Panc1 (cell line): ENCODE data around the gene CNOT4. TPM values are rescaled to one million over a fixed set of nuclear protein-coding genes. Genes with fewer than 3 reads are reported as not detected.

Experiments
- ATAC-seq: fragments of 200-7000 bp; cut with Tn5 transposase; 2 replicates; pipeline ENCODE4 v1.9.1; 2020; ENCODE audit warnings: mild to moderate bottlenecking, moderate library complexity
- BruUV-seq: library from RNA; stranded (reverse); fragments of 400-500 nt; replicated peaks from 2 replicates; lab custom pipeline; 2021; lab: Mats Ljungman, UMichigan
- CTCF ChIA-PET: fragments of 300-600 bp; sonication (Branson Sonifier 250); formaldehyde crosslinking; loops from one replicate; lab custom pipeline; 2022; ENCODE audit warnings: antibody characterized with exemption; lab: Charles Lee
- POLR2A ChIA-PET: fragments of 300-600 bp; sonication (Branson Sonifier 250); formaldehyde crosslinking; loops from one replicate; lab custom pipeline; 2022; ENCODE audit warnings: antibody characterized with exemption; lab: Charles Lee
- DNase-seq: peaks from one replicate; pipeline ENCODE4 v3.0.0-alpha.2; 2010; ENCODE audit warnings: low read depth, low spot score
- H3K27ac ChIP-seq: 2 replicates; pipeline ENCODE4 v1.5.1; 2011; ENCODE audit warnings: mild to moderate bottlenecking, low read length, inconsistent platforms
- H3K27me3 ChIP-seq: fragments of 200-500 bp; sonication (Bioruptor generic); 2 replicates; pipeline ENCODE4 v1.6.0; 2014; ENCODE audit warnings: low read length, inconsistent platforms; ENCODE audit not compliant: control insufficient read depth, insufficient read depth
- H3K36me3 ChIP-seq: fragments of 200-500 bp; sonication (Bioruptor generic); 2 replicates; pipeline ENCODE4 v1.5.1; 2014; ENCODE audit warnings: inconsistent platforms, mild to moderate bottlenecking, low read length, moderate library complexity; ENCODE audit not compliant: control insufficient read depth, insufficient read depth
- H3K4me1 ChIP-seq: 2 replicates; pipeline ENCODE4 v1.5.1; 2011; ENCODE audit warnings: inconsistent platforms, mild to moderate bottlenecking, low read length, moderate library complexity; ENCODE audit not compliant: control insufficient read depth, insufficient read depth
- H3K4me3 ChIP-seq, 2 experiments: 2 replicates each; pipeline ENCODE4 v1.5.1; 2011 to 2012; ENCODE audit warnings: low read depth in 2 of 2, low read length in 2 of 2, mild to moderate bottlenecking in 2 of 2, inconsistent platforms in 1 of 2, moderate library complexity in 1 of 2
- H3K9me3 ChIP-seq: fragments of 200-500 bp; sonication (Bioruptor generic); 2 replicates; pipeline ENCODE4 v1.5.1; 2014; ENCODE audit warnings: low read depth, mild to moderate bottlenecking, inconsistent platforms, low read length, moderate library complexity; ENCODE audit not compliant: control insufficient read depth, insufficient read depth
- CTCF ChIP-seq: fragments of 450-650 bp; IDR thresholded peaks from 2 replicates; pipeline ENCODE4 v1.5.1; 2017; ENCODE audit warnings: mild to moderate bottlenecking
- POLR2AphosphoS5 ChIP-seq: IDR thresholded peaks from 2 replicates; pipeline ENCODE4 v1.6.1; 2012; ENCODE audit warnings: mild to moderate bottlenecking, low read depth, low read length, moderate library complexity
- REST ChIP-seq, 2 experiments: IDR thresholded peaks; 2 replicates each; pipeline ENCODE4 v1.6.1; 2011 to 2012; ENCODE audit warnings: low read depth in 2 of 2, control low read depth in 1 of 2, low read length in 1 of 2, mild to moderate bottlenecking in 1 of 2, moderate library complexity in 1 of 2; ENCODE audit not compliant: insufficient read depth in 1 of 2
- SIN3A ChIP-seq: IDR thresholded peaks from 2 replicates; pipeline ENCODE4 v1.6.1; 2012; ENCODE audit warnings: low read depth, mild to moderate bottlenecking, low read length, moderate library complexity, borderline replicate concordance; ENCODE audit not compliant: insufficient read depth
- TCF7L2 ChIP-seq: IDR thresholded peaks from 2 replicates; pipeline ENCODE4 v1.6.1; 2011; ENCODE audit warnings: mild to moderate bottlenecking, low read depth, low read length, inconsistent platforms
- in situ Hi-C: cut with HindIII; loops from 2 replicates; pipeline ENCODE4 v1.10.0; 2016; ENCODE audit warnings: low sequenced_read_pairs, low pct_unique_long_range_greater_than_20kb
- intact Hi-C: fragments of 100-400 bp; cut with micrococcal nuclease; formaldehyde crosslinking; loops from one replicate; pipeline ENCODE4 v1.10.0; 2022; ENCODE audit not compliant: unreplicated experiment
- total RNA-seq: library from RNA; stranded (reverse); gene quantifications from one replicate; pipeline ENCODE4 v1.2.1, GENCODE V29; 2021; ENCODE audit not compliant: unreplicated experiment

Gene CNOT4
- total RNA-seq, 1 experiment from 2014 or later, result 22.3 TPM

- no peaks in the 10 kb centered on the region for H3K36me3 ChIP-seq
- ChIA-PET POLR2A (interaction anchor here (0.7 kb wide), 1 partner anchor 20 kb away, joined by 10 read pairs; no protein-coding TSS in a partner anchor), CTCF (no interaction called here)
- no peaks in the 10 kb centered on the region for H3K4me1 ChIP-seq
- TF ChIP-seq SIN3A (no peak), REST (IDR thresholded peaks at IDR 0.05; ENCODE audit: insufficient read depth in 1 of 2, low read depth in 2 of 2, low read length in 1 of 2) (no peak), TCF7L2 (no peak), CTCF (no peak), POLR2AphosphoS5 (no peak)
- H3K27me3 ChIP-seq, result no peaks in the 10 kb centered on the region
- ATAC-seq, result no peak
- H3K4me3 ChIP-seq, result no peak overlapping the region
- in situ Hi-C loops (no loop called here), intact Hi-C loops (no loop called here)
- no TSS peak for BruUV-seq
- no peak overlapping the region for H3K27ac ChIP-seq
- DNase-seq, result no peak
- H3K9me3 ChIP-seq, result no peaks in the 10 kb centered on the region
Observed at GRCh38 chr7:135493362-135493761, 16.5 kb downstream of the CNOT4 start.

DNA sequence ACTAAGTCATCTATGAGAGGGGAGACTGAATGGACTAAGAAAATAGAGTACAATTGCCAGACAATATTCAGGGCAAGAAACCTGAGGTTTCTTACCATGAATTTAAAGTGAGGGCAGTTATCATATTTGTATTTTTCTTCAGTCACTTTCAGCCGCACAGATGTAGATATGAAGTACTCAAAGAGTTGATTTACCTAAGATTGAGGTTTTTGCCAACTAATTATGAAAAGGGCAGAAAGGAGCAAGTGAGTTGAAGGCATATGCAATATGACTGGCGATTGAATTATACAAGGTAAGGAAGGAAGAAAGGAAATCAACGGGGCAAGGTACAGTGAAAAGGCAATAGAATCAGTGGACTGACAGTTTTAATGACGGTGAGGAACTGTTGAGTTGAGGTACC is 17.8 kb downstream of the CNOT4 start:
- H3K27ac ChIP-seq, result no peak overlapping the region
- intact Hi-C loops, result no loop called here
- no peak overlapping the region for H3K4me3 ChIP-seq
- TF ChIP-seq TCF7L2 (no peak), CTCF (no peak), SIN3A (no peak), POLR2AphosphoS5 (no peak), REST (IDR thresholded peaks at IDR 0.05; ENCODE audit: insufficient read depth in 1 of 2, low read depth in 2 of 2, low read length in 1 of 2) (no peak)
- H3K27me3 ChIP-seq, result no peaks in the 10 kb centered on the region
- DNase-seq (no peak), ATAC-seq (no peak)
- BruUV-seq, result no TSS peak
- H3K36me3 ChIP-seq, result no peaks in the 10 kb centered on the region
- in situ Hi-C loops, result no loop called here
- ChIA-PET POLR2A (no interaction called here), CTCF (no interaction called here)
- H3K4me1 ChIP-seq, result no peaks in the 10 kb centered on the region
- no peaks in the 10 kb centered on the region for H3K9me3 ChIP-seq
